ENCODE data around the gene CNOT6.
"Not testable (repeated sequence)": the region's sequence is repeated elsewhere in the genome, so short reads cannot be mapped to it uniquely, and the experiment has no call there.

Gene CNOT6

DNA sequence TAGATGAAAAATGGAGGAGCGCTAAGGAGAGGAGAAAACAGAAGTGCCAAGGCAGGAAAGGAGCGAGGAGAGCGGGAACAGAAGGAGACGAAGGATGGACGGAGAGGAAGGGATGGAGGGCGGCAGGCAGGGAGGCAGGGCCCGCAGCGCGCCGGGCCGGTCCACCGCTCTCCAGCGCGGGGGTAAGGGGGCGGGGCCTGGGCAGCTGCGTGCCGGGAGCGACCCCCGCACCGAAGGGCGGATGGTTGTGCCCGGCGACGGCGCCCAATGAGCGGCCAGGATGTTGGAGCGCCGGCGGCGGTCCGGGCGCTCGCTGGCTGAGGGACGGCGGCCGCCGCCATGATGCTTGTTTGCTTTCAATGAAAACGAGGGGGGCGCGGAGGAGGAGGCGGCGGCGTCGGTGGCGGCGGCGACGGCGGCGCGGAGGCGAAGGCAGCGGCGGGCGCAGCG, at the start of gene CNOT6:
CNOT6 (plus strand) TSS at position 320 of the 450 bp plus-strand sequence. CDS start 34,898 bp downstream, outside the sequence.
- peak; percentile 96 for DNase-seq

DNA sequence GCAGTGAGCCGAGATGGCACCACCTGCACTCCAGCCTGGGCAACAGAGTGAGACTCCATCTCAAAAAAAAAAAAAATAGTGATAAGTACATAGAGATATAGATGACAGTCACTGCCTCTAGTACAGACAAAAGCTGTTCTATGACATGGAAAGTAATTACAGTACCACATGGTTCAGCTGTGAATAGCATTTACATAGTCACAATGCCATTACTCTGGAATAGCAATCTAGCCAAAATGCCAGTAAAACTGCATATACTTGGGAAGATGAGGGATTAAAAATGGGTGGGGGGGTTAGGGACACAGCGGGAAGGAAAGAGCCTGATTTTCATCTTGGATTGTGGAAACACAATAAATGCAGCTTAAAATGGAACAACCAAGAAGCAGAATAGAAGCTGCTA, 39.4 kb upstream of the CNOT6 start:
- DNase-seq: no peak

DNA sequence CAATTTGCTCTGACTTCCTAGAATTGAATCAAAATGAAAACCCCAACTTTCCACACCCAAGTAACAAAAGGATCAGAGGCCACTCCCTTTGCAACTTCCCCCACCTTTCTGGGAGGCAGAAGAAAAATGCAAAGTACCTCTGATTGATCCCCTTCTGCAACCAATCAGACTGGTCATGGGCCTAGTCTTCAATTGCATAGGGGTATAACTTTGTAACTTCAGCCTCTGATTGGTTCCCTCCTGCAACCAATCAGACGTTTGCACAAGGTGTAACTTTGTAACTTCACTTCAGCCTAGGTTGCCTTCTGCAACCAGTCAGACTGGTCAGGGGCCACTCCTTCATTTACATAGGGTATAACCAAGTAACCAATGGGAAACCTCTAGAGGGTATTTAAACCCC, 38.3 kb upstream of the CNOT6 start:
- DNase-seq: no peak

- no peak for DNase-seq
These were observed 37.4 kb upstream of the CNOT6 start for GRCh38 chr5:180456792-180457191.

DNA sequence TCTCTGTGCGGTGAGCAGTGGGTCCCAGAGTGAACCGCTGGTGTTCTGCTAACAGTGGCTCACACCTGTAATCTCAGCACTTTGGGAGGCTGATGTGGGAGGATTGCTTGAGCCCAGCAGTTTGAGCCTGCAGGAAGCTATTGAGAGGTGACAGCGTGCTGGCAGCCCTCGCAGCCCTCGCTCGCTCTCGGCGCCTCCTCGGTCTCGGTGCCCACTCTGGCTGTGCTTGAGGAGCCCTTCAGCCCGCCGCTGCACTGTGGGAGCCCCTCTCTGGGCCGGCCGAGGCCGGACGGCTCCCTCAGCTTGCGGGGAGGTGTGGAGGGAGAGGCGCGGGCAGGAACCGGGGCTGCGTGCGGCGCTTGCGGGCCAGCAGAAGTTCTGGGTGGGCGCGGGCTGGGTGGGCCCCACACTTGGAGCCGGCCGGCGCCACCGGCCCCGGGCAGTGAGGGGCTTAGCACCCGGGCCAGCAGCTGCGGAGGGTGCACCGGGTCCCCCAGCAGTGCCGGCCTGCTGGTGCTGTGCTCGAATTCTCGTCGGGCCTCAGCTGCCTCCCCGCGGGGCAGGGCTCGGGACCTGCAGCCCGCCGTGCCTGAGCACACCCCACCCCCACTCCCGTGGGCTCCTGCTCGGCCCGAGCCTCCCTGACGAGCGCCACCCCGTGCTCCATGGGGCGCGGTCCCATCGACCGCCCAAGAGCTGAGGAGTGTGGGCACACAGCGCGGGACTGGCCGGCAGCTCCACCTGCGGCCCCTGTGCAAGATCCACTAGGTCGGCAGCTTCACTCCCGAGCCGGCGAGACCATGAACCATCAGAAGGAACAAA, 35.1 kb upstream of the CNOT6 start:
- not testable (repeated sequence) for DNase-seq

DNA sequence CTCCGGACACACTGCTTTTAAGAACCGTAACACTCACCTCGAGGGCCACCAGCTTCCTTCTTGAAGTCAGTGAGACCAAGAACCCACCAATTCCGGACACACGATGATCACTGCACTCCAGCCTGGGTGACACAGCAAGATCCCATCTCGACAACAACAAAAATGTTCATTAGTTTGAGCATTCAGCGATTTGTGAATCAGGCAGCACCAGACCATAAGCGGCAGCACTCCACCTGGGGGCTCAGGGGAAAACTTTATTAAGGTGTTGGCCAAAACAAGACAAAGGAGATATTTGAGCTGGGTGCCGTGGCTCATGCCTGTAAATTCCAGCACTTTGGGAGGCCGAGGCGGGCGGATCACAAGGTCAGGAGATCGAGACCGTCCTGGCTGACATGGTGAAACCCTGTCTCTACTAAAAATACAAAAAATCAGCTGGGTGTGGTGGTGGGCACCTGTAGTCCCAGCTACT, 34.5 kb upstream of the CNOT6 start:
- DNase-seq: not testable (repeated sequence)

DNA sequence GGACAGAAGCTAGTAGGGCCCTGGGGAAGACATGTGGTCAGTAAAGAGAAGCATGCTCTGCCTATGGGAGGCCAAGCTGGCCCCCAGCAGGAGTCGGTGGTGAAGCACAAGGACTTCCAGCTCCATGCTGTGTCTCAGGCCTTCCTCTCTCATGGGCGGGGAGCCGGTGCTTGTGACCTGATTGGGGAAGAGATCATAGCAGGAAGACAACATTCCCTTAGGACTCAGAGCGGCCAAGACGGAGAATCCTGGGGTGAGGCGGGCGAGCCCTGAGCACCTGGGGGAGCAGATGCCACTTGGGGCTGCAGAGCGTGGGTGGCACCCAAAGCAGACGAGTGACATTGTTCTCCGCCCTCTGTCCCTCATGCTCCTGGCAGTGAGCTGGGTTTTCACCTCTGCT, 33.3 kb upstream of the CNOT6 start:
- DNase-seq: no peak

DNA sequence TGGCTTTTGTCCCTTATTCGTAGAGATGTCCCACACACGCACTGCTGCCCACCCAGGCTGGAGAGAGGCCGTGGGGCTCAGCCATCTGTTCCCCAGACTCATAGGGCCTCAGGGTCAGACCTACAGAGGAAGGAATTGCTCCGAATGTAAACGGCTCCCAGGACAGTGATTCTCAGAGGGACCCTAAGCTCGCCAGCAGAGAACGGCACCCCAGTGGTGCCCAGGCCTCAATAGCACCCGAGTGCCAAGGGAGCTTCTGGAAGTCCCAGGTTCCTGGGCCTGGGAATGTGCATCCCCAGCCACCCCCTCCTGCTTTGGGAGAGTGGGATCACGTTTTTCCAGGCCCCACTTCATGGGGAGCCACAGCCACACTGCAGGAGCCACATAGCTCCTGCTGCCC, 32.9 kb upstream of the CNOT6 start:
- DNase-seq: no peak

- no peak for DNase-seq
These were observed 30.8 kb upstream of the CNOT6 start for GRCh38 chr5:180463216-180463900.

DNA sequence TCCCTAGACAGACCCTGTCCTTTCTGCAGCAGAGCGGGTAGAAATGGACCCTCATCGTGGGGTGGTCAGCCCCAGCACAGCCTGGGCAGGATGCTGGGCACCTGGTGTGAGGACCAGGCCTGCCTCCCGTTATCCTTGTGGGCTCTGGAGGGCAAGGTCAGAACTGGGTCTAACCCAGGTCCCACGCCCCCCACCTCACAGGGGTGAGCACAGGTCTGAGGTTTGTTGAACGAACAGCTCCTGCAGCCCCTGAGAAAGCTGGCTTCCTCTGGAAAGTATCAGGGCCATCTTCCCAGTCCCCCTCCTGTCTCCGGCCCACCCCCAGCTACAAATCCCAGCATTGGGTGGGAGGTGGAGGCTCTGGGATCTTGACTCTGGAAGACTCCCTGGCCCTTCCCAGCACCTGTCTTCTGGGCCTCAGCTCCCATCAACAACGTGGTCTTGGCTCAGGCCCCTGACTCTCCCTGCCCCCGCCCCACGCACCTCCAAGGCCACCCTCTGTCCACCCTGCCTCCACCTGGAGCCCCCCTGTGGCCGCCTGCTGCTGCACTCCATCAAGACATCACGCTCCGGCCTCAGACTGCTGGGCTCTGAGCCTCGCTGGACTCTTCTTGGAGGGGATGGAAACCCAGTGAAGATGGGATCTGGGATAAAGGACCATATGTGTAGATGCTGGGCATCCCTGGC, 30.1 kb upstream of the CNOT6 start:
- no peak for DNase-seq

GRCh38 chr5:180464603-180464970, 29.6 kb upstream of the CNOT6 start:
- DNase-seq: no peak

GRCh38 chr5:180465052-180465451, 29.1 kb upstream of the CNOT6 start:
- not testable (repeated sequence) for DNase-seq

DNA sequence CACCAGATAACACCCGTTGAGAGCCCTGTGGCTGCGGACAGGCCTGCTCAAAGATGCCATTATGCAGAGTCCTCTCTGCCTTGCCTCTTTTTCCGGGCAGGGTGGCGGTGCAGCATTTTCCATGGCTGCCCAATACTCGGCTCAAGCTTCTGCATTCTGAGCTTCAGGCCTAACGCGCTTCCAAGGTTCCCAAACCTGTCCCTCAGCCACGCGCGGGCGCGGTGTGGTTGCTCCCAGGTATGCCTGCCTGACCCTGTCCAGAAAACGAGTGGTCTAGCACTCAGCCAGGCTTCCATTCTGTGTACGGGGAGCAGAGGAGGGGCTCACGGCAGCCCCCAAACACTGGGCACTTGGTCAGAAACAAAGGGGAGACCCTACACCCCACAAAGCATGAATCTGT, 27.9 kb upstream of the CNOT6 start:
- no peak for DNase-seq

GRCh38 chr5:180467028-180467975, 26.9 kb upstream of the CNOT6 start:
- DNase-seq: peak; percentile 33

- no peak for DNase-seq
These were observed 26.0 kb upstream of the CNOT6 start for GRCh38 chr5:180467989-180468731.

DNA sequence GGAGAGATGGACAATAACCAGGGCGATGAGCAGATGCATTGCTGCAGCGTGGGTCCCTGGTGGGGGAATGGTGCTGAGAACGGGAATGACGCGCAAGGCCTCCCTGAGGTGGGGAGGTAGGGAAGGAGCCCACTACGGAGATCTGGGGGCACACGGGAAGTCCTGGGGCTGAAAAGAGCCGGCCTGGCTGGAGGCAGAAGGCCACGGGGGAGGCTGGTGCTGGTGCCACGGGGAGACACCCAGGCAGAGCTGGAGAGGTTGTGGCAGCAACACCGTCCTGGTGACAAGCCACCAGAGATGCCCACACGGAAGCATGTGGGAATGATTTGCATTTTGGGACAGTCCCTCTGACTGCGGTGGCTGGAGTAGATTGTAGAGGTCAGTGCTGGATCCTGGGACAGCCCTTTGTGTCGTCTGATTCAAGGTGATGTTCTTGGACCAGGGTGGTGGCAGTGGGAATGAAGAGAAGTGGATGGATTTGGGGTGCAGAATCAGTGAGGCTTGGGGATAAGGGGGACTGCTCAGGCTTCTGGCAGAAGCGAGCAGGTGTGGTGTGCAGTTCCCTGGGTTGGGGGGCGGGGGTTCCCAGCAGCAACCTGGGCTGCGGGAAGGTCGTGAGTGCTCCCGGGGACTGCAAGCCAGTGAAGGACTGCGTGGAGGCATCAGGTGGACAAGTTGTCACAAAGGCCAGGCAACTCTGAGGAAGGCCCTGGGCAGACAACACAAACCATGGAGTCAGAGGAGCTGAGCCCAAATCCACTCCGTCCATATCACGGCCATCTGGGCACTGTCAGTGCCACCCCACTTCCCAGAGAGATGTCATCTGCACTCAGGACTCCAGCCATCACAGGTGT, 25.2 kb upstream of the CNOT6 start:
- no peak for DNase-seq

- no peak for DNase-seq
These were observed 24.7 kb upstream of the CNOT6 start for GRCh38 chr5:180469586-180469865.

- no peak for DNase-seq
These were observed 24.3 kb upstream of the CNOT6 start for GRCh38 chr5:180469866-180470265.

GRCh38 chr5:180470361-180470760, 23.8 kb upstream of the CNOT6 start:
- DNase-seq: no peak

DNA sequence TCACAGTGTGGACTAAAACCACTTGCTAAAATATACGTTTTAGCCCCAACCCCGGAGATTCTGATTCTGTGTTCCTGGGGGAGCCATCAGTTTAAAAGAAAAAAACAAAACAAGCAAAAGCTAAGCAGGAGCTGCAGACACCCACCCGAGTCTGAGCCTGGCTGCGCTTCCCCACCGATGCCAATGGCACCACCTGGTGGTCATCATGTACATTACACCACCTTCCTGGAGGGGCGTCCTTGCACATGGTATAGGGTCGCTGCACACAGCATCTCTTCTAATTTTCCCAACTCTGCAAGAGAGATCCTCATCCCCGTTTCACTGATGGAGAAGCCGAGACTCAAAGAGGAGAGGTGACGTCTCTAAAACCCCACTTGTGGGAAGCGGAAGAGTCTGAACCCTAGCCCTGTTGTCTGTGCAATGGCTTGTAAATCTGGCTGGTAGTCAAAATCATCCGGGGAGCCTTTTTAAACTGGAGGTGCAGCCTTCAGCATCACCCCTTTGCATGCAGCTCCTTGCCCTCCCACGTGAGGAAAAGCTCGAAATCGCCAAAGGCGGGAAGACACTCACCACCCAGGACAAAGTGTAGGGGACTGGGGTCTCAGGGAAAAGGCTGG, 23.1 kb upstream of the CNOT6 start:
- DNase-seq: peak; percentile 87
